SKM-1 (cell line): Measurements from ENCODE around the gene CGREF1.

Source experiments
- DNase-seq: peaks from one replicate; lab custom pipeline; 2025; ENCODE audit not compliant: unreplicated experiment; lab: John Stamatoyannopoulos, UW

Gene CGREF1

DNA sequence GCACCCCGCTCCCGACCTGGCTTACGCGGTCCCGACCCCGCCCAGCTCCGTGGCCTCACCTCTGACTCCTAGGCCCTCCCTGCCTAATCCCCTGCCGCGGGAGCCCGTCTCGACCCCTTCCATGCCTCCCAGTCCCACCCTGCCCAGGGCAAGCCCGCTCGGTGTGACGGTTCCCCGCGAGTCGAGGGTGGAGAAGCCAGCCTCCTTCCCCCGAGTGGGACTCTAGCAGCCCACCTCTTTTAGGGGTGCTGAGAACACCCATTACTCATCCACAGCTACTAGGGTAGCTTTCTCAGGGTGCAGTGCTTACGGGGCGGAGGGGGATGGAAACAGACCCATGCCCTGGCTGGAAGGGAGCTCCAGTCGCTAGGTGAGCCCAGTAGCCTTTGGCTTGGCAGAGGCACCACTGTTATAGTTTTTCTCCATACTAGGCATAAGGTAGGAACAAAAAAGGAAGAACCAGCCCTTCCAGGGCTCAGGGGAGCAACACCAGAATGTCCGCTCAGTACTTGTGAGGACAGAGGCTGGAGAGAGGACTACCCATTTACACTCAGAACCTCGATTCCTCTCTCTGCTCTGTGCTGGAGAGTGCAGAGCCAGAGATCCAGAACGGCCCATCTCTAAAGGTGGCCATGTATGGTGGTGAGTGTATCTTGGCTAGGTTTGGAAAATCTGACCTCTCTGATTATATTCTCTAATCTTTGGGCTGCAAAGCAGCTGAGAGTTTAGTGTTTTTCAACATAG is 66.9 kb downstream of the CGREF1 start:
- no peak for DNase-seq

DNA sequence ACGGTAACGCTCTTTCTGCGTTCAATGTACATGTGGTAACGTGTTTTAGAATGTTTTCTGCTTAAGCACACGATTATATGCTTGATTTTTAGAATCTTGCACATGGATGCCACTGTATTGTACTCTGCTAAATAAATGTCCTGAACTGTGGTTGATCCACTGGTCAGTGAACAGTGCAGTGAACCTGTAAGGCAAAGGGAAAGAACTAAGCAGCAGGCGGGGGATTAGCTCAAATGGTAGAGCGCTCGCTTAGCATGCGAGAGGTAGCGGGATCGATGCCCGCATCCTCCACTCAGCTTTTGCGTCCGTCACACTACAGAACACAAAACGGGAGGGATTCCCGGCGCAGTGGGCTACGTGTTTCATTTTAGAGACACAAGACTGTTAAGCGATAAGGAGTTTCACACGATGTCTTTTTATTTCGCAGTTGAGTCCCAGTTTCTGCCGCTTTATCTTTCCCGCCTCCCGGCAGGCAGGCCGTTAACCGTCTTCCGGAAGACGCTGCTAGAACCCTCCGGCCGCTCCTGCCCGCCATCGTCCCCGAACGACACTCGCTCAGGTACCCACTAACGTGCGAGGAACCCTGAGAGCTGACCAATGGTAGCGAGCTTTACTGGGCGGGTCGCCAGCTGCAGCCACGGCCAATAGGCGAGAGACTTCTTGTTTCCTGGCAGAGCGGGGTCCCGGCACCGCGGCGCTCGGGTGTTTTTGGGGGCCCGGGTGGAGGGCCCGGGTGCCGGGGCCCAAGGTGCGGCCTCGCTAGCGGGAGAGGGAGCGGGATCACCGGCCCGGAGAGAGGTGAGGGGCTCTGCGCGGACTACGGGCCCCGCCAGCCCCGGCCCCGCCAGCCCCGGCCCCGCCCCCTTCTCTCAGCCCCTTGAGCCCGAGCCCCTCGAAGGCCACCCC is 67.7 kb downstream of the CGREF1 start, which contains the start of gene AGBL5:
AGBL5 (plus strand) TSS at position 673 of the 906 bp plus-strand sequence. CDS start 1,291 bp downstream, outside the sequence.
- peak; percentile 86 for DNase-seq
